SK-N-SH (cell line): ENCODE results near the gene ZNF516. TPM values are rescaled to one million over a fixed set of nuclear protein-coding genes. Genes with fewer than 3 reads are reported as not detected.

ENCODE experiments used
- CTCF ChIA-PET: fragments of 300-600, 350-600 bp; formaldehyde crosslinking; extraction: SDS; loops from one replicate; lab custom pipeline; 2021; lab: Yijun Ruan, JAX
- POLR2A ChIA-PET: fragments of 350-600 bp; sonication (Branson Sonifier 250); formaldehyde crosslinking; extraction: SDS; loops from one replicate; lab custom pipeline; 2020; ENCODE audit warnings: antibody characterized with exemption, inconsistent platforms; lab: Yijun Ruan, JAX
- DNase-seq: peaks from one replicate; pipeline ENCODE4 v3.0.0; 2012
- H2AFZ ChIP-seq: fragments of 200-600 bp; sonication (generic); 2 replicates; pipeline ENCODE4 v1.8.1; 2016; ENCODE audit warnings: antibody characterized with exemption, mild to moderate bottlenecking, low read depth
- H3F3A ChIP-seq: fragments of 200-600 bp; sonication (generic); replicated peaks from 2 replicates; pipeline ENCODE3; 2016; ENCODE audit warnings: antibody characterized with exemption, mild to moderate bottlenecking; ENCODE audit not compliant: insufficient read depth
- H3K27ac ChIP-seq, 2 experiments: fragments of 200-500 bp in 1 of 2; fragments of 200-600 bp in 1 of 2; sonication (Bioruptor generic) in 1 of 2; sonication (generic), shearing (Covaris generic) in 1 of 2; 2 replicates each; pipeline versions ENCODE4 v1.5.1 to v1.6.1; 2014 to 2016; ENCODE audit warnings: low read depth in 2 of 2, inconsistent platforms in 1 of 2, low read length in 1 of 2, mild to moderate bottlenecking in 1 of 2, mixed read lengths in 1 of 2
- H3K27me3 ChIP-seq: fragments of 200-600 bp; sonication (generic), shearing (Covaris generic); 2 replicates; pipeline ENCODE4 v1.6.1; 2016; ENCODE audit warnings: mixed run types; ENCODE audit not compliant: insufficient read depth
- H3K36me3 ChIP-seq, 2 experiments: fragments of 200-500 bp in 1 of 2; fragments of 200-600 bp in 1 of 2; sonication (Bioruptor generic) in 1 of 2; sonication (generic) in 1 of 2; replicated peaks in 1 of 2; 2 replicates each; pipeline versions ENCODE3 to v1.5.1; 2014 to 2016; ENCODE audit warnings: low read length in 1 of 2, mild to moderate bottlenecking in 1 of 2; ENCODE audit not compliant: insufficient read depth in 2 of 2, control insufficient read depth in 1 of 2
- H3K4me1 ChIP-seq, 2 experiments: fragments of 200-500 bp in 1 of 2; fragments of 200-600 bp in 1 of 2; sonication (Bioruptor generic) in 1 of 2; sonication (generic), shearing (Covaris generic) in 1 of 2; 2 replicates each; pipeline versions ENCODE4 v1.5.1 to v1.6.1; 2014 to 2016; ENCODE audit warnings: low read depth in 1 of 2, low read length in 1 of 2, mixed run types in 1 of 2; ENCODE audit not compliant: insufficient read depth in 2 of 2, control insufficient read depth in 1 of 2
- H3K4me2 ChIP-seq: fragments of 200-600 bp; sonication (generic), shearing (Covaris generic); 2 replicates; pipeline ENCODE4 v1.6.1; 2017; ENCODE audit warnings: mixed run types
- H3K4me3 ChIP-seq, 2 experiments: fragments of 200-500 bp in 1 of 2; fragments of 200-600 bp in 1 of 2; sonication (Bioruptor generic) in 1 of 2; sonication (generic), shearing (Covaris generic) in 1 of 2; 2 replicates each; pipeline versions ENCODE4 v1.5.1 to v1.8.1; 2014 to 2016; ENCODE audit warnings: low read depth in 2 of 2, inconsistent platforms in 1 of 2, low read length in 1 of 2, mild to moderate bottlenecking in 1 of 2, mixed read lengths in 1 of 2, moderate library complexity in 1 of 2
- H3K79me2 ChIP-seq: fragments of 200-600 bp; sonication (generic); 2 replicates; pipeline ENCODE4 v1.8.1; 2017; ENCODE audit warnings: mild to moderate bottlenecking; ENCODE audit not compliant: insufficient read depth
- H3K9ac ChIP-seq: fragments of 200-600 bp; sonication (generic); 2 replicates; pipeline ENCODE4 v1.6.1; 2017; ENCODE audit warnings: mixed run types
- H3K9me2 ChIP-seq: fragments of 200-600 bp; sonication (generic); 2 replicates; pipeline ENCODE4 v1.6.1; 2017; ENCODE audit warnings: mixed run types
- H3K9me3 ChIP-seq: fragments of 200-600 bp; sonication (generic); 2 replicates; pipeline ENCODE4 v1.6.1; 2017; ENCODE audit warnings: mixed run types, mild to moderate bottlenecking, moderate library complexity
- H4K20me1 ChIP-seq: fragments of 200-600 bp; sonication (generic); 2 replicates; pipeline ENCODE4 v1.6.1; 2017; ENCODE audit warnings: mild to moderate bottlenecking, mixed run types; ENCODE audit not compliant: insufficient read depth
- EP300 ChIP-seq, 2 experiments: IDR thresholded peaks; 2 replicates each; pipeline versions ENCODE4 v1.4.0 to v1.6.1; 2012; ENCODE audit warnings: borderline replicate concordance in 1 of 2, low read depth in 1 of 2, low read length in 1 of 2
- FOXJ3 ChIP-seq: sonication (generic); formaldehyde crosslinking; IDR thresholded peaks from 2 replicates; pipeline ENCODE4 v1.5.1; 2020; ENCODE audit warnings: mild to moderate bottlenecking, missing genetic modification reagents
- GABPA ChIP-seq: IDR thresholded peaks from 2 replicates; pipeline ENCODE4 v1.4.0; 2012; ENCODE audit warnings: low read depth, mild to moderate bottlenecking
- GATA2 ChIP-seq: sonication (generic); formaldehyde crosslinking; IDR thresholded peaks from 2 replicates; pipeline ENCODE4 v1.5.0; 2020; ENCODE audit warnings: mild to moderate bottlenecking, missing genetic modification reagents
- MEF2A ChIP-seq: IDR thresholded peaks from 2 replicates; pipeline ENCODE4 v1.4.0; 2012; ENCODE audit warnings: low read depth, borderline replicate concordance
- NRF1 ChIP-seq: IDR thresholded peaks from 2 replicates; pipeline ENCODE4 v1.6.1; 2012; ENCODE audit warnings: low read depth, mild to moderate bottlenecking, low read length
- PBX3 ChIP-seq: IDR thresholded peaks from 2 replicates; pipeline ENCODE4; 2012
- RCOR1 ChIP-seq: fragments of 150-350 bp; IDR thresholded peaks from 2 replicates; pipeline ENCODE4 v1.6.1; 2017; ENCODE audit warnings: antibody characterized with exemption, low read length
- RFX5 ChIP-seq: IDR thresholded peaks from 2 replicates; pipeline ENCODE4 v1.6.1; 2012; ENCODE audit warnings: mild to moderate bottlenecking, improper control_type of control experiment, low read length
- RXRA ChIP-seq: IDR thresholded peaks from 2 replicates; pipeline ENCODE4 v1.4.0; 2012; ENCODE audit warnings: low read depth, mild to moderate bottlenecking, borderline replicate concordance
- TAF1 ChIP-seq: IDR thresholded peaks from 2 replicates; pipeline ENCODE4 v1.6.1; 2012; ENCODE audit warnings: low read depth, mild to moderate bottlenecking, low read length, moderate library complexity, borderline replicate concordance
- TCF12 ChIP-seq: IDR thresholded peaks from 2 replicates; pipeline ENCODE4 v1.4.0; 2012
- USF1 ChIP-seq: IDR thresholded peaks from 2 replicates; pipeline ENCODE4 v1.4.0; 2012; ENCODE audit warnings: low read depth, borderline replicate concordance
- YY1 ChIP-seq: IDR thresholded peaks from 2 replicates; pipeline ENCODE4 v1.4.0; 2012; ENCODE audit warnings: low read depth, mild to moderate bottlenecking
- ZBTB33 ChIP-seq: IDR thresholded peaks from 2 replicates; pipeline ENCODE4 v1.4.0; 2012; ENCODE audit warnings: low read depth, borderline replicate concordance
- WGBS: methylation state at CpG from one replicate; pipeline ENCODE4 v1.1.6; 2017; ENCODE audit warnings: low lambda C conversion rate; 5-methylcytosine and 5-hydroxymethylcytosine counted together
- polyA plus RNA-seq, 3 experiments: library from polyadenylated mRNA; depleted of rRNA; stranded (reverse); fragments of >200 nt; gene quantifications; 2 replicates each; pipeline ENCODE4 v1.2.3, GENCODE V29; 2012
- TF ChIP-seq, protein P1 (sequence below): IDR thresholded peaks from 2 replicates; pipeline ENCODE4 v1.6.1; 2012; ENCODE audit warnings: mild to moderate bottlenecking, low read depth, low read length, moderate library complexity

ZNF516 gene
- polyA plus RNA-seq, 1 of the 3 experiments (the other 2 are of a cell fraction) = 4.4 TPM

GRCh38 chr18:76522122-76522503 lies 27.1 kb upstream of the ZNF516 start:
- H4K20me1 ChIP-seq = no peaks in the 10 kb centered on the region
- CTCF ChIA-PET = no interaction called here
- no peaks in the 10 kb centered on the region for H3K9me3 ChIP-seq
- POLR2A ChIA-PET = no interaction called here
- H3K36me3 ChIP-seq = no peaks in the 10 kb centered on the region
- TF ChIP-seq RFX5 (no peak), RXRA (no peak), TCF12 (no peak), GATA2 (CRISPR knock-in tag) (no peak), USF1 (no peak), PBX3 (no peak), ZBTB33 (no peak), NRF1 (no peak), MEF2A (no peak), YY1 (no peak), RCOR1 (no peak), EP300 (IDR thresholded peaks at IDR 0.05; ENCODE audit: borderline replicate concordance in 1 of 2, low read depth in 1 of 2, low read length in 1 of 2) (no peak), TAF1 (no peak), GABPA (no peak), FOXJ3 (no peak)
- TF ChIP-seq, protein P1, sequence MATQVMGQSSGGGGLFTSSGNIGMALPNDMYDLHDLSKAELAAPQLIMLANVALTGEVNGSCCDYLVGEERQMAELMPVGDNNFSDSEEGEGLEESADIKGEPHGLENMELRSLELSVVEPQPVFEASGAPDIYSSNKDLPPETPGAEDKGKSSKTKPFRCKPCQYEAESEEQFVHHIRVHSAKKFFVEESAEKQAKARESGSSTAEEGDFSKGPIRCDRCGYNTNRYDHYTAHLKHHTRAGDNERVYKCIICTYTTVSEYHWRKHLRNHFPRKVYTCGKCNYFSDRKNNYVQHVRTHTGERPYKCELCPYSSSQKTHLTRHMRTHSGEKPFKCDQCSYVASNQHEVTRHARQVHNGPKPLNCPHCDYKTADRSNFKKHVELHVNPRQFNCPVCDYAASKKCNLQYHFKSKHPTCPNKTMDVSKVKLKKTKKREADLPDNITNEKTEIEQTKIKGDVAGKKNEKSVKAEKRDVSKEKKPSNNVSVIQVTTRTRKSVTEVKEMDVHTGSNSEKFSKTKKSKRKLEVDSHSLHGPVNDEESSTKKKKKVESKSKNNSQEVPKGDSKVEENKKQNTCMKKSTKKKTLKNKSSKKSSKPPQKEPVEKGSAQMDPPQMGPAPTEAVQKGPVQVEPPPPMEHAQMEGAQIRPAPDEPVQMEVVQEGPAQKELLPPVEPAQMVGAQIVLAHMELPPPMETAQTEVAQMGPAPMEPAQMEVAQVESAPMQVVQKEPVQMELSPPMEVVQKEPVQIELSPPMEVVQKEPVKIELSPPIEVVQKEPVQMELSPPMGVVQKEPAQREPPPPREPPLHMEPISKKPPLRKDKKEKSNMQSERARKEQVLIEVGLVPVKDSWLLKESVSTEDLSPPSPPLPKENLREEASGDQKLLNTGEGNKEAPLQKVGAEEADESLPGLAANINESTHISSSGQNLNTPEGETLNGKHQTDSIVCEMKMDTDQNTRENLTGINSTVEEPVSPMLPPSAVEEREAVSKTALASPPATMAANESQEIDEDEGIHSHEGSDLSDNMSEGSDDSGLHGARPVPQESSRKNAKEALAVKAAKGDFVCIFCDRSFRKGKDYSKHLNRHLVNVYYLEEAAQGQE = no peak
- no peaks in the 10 kb centered on the region for H3F3A ChIP-seq
- DNase-seq = no peak
- no peaks in the 10 kb centered on the region for H3K79me2 ChIP-seq
- no peak overlapping the region for H3K4me2 ChIP-seq
- no peaks in the 10 kb centered on the region for H3K9me2 ChIP-seq
- H3K4me3 ChIP-seq = no peak overlapping the region
- H3K9ac ChIP-seq = no peak overlapping the region
- 56% methylated on average over 17 of the region's 19 CpGs for WGBS
- no peak overlapping the region for H3K27ac ChIP-seq
- H2AFZ ChIP-seq = no peak overlapping the region
- H3K4me1 ChIP-seq = no peaks in the 10 kb centered on the region
- H3K27me3 ChIP-seq = no peaks in the 10 kb centered on the region; the same call in 1 of the 2 replicates
